Measurements from ENCODE around the gene TRIM33. TPM values are rescaled to one million over a fixed set of nuclear protein-coding genes. Genes with fewer than 3 reads are reported as not detected.
"Not testable (repeated sequence)": the region's sequence is repeated elsewhere in the genome, so short reads cannot be mapped to it uniquely, and the experiment has no call there.

TRIM33 gene
- total RNA-seq, 1 donor from 2014 or later, result 29.1 TPM

DNA sequence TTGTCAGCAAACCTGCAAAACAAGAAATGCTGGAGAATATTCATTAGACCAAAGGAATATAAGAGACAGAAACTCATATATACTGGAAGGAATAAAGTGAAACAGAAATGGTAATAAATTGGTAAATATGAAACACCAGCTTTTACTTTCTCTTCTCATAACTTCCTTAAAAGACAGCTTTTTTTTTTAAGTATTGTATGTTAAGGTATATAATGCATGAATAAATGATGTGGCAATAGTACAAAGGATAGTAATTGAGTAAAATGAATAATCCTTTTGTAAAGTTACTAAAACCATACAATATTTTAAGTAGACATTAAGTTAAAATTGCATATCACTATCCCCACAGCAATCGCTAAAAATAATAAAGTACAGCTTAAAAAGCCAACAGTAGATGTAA is 64.8 kb downstream of the TRIM33 start:
- Histone ChIP-seq H3K4me3 (ENCODE audit: low read depth, low read length) (no peak overlapping the region), H3K36me3 (ENCODE audit: control insufficient read depth, insufficient read depth, low read length) (no peaks in the 10 kb centered on the region), H3K27me3 (ENCODE audit: control insufficient read depth, insufficient read depth, low read length) (no peaks in the 10 kb centered on the region)
- no peak for DNase-seq (ENCODE audit: low read depth)
- TF ChIP-seq, protein P1, sequence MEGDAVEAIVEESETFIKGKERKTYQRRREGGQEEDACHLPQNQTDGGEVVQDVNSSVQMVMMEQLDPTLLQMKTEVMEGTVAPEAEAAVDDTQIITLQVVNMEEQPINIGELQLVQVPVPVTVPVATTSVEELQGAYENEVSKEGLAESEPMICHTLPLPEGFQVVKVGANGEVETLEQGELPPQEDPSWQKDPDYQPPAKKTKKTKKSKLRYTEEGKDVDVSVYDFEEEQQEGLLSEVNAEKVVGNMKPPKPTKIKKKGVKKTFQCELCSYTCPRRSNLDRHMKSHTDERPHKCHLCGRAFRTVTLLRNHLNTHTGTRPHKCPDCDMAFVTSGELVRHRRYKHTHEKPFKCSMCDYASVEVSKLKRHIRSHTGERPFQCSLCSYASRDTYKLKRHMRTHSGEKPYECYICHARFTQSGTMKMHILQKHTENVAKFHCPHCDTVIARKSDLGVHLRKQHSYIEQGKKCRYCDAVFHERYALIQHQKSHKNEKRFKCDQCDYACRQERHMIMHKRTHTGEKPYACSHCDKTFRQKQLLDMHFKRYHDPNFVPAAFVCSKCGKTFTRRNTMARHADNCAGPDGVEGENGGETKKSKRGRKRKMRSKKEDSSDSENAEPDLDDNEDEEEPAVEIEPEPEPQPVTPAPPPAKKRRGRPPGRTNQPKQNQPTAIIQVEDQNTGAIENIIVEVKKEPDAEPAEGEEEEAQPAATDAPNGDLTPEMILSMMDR (IDR thresholded peaks at IDR 0.05; ENCODE audit: insufficient read depth, low read length, poor library complexity, severe bottlenecking), result no peak

DNA sequence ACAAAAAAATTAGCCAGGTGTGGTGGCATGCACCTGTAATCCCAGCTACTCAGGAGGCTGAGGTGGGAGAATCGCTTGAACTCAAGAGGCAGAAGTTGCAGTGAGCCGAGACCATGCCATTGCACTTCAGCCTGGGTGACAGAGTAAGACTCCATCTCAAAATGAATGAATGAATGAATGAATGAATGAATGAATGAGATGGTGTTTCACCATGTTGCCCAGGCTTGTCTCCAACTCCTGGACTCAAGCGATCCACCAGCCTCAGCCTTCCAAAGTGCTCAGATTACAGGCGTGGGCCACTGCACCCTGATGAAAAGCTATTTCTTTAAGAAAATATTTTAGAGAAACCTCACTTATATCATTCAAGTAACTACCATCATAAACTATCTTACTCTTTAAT is 67.8 kb downstream of the TRIM33 start:
- not testable (repeated sequence) for H3K36me3 ChIP-seq (ENCODE audit: control insufficient read depth, insufficient read depth, low read length); DNase-seq (ENCODE audit: low read depth); H3K27me3 ChIP-seq (ENCODE audit: control insufficient read depth, insufficient read depth, low read length); H3K4me3 ChIP-seq (ENCODE audit: low read depth, low read length)

DNA sequence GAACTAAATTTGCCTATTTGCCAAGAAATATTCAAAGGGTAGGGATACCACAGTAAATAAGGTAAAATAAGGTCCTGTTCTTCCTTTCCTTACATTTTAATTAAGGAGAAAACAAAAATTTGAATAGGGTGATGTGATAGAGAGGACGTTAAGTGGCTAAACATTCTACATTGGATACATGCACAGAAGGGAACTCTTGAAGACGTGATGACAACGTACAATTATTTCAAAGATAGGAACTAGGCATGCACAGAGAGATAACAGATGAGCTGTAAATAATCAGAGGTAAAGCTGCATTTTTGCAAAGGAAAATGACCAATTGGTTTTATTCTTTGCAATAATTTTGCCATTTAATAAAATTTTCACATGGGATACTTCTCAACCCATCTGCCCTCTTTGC is 69.7 kb downstream of the TRIM33 start:
- TF ChIP-seq, protein P1 (IDR thresholded peaks at IDR 0.05; ENCODE audit: insufficient read depth, low read length, poor library complexity, severe bottlenecking), result no peak
- Histone ChIP-seq H3K27me3 (ENCODE audit: control insufficient read depth, insufficient read depth, low read length) (no peaks in the 10 kb centered on the region), H3K4me3 (ENCODE audit: low read depth, low read length) (no peak overlapping the region), H3K36me3 (ENCODE audit: control insufficient read depth, insufficient read depth, low read length) (no peaks in the 10 kb centered on the region)
- no peak for DNase-seq (ENCODE audit: low read depth)

DNA sequence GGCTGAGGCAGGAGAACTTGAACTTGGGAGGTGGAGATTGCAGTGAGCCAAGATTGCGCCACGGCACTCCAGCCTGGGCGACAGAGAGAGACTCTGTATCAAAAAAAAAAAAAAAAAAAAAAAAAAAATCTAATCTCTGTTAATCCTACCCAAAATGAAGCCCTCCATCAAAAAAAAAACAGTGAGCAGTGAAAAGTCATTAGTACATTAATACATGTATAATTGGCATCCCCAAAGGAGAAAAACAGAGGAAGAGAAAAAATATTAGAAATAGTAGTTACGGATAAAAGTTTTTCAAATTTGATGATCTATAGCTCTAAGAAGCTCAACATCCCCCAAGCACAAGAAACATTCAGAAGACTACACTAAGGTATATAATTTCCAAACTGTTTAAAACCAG is 71.6 kb downstream of the TRIM33 start:
- TF ChIP-seq, protein P1 (IDR thresholded peaks at IDR 0.05; ENCODE audit: insufficient read depth, low read length, poor library complexity, severe bottlenecking), result no peak
- Histone ChIP-seq H3K27me3 (ENCODE audit: control insufficient read depth, insufficient read depth, low read length) (no peaks in the 10 kb centered on the region), H3K36me3 (ENCODE audit: control insufficient read depth, insufficient read depth, low read length) (no peaks in the 10 kb centered on the region), H3K4me3 (ENCODE audit: low read depth, low read length) (no peak overlapping the region)
- no peak for DNase-seq (ENCODE audit: low read depth)

DNA sequence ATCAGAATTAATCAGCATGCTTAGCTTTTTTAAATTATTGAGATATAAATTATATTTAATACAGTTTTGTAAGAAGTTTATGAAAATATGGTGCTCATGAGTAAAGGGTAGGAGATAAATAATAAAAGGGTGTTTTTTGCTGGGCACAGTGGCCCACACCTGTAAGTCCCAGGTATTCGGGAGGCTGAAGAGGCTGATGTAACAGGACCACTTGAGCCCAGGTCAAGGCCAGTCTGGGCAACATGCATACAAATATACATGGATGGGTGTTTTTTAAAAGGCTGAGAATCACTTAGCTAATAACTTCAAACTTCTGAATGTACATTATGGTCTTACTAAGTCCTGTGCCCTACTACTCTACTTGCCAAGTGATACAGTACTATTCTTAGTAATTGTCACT is 73.2 kb downstream of the TRIM33 start:
- Histone ChIP-seq H3K4me3 (ENCODE audit: low read depth, low read length) (no peak overlapping the region), H3K36me3 (ENCODE audit: control insufficient read depth, insufficient read depth, low read length) (no peaks in the 10 kb centered on the region), H3K27me3 (ENCODE audit: control insufficient read depth, insufficient read depth, low read length) (no peaks in the 10 kb centered on the region)
- TF ChIP-seq, protein P1 (IDR thresholded peaks at IDR 0.05; ENCODE audit: insufficient read depth, low read length, poor library complexity, severe bottlenecking), result no peak
- DNase-seq (ENCODE audit: low read depth), result no peak

DNA sequence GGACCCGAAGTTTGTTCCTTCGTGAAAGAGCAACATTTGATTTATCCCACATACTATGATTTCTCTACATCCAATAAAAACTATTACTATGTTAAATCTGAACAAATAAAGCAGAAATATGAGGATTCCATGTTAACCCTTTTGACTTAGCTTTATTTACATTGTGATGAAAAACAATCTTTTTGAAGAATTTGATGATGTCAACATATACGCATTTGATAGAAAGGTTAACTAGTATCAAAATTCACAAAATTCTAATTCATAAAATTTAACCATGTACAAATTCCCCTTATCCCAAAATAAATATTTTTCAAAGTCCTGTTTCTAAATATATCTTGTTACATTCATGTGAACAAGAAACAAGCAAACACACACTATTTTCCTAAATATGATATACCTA is 74.2 kb downstream of the TRIM33 start:
- Histone ChIP-seq H3K4me3 (ENCODE audit: low read depth, low read length) (no peak overlapping the region), H3K36me3 (ENCODE audit: control insufficient read depth, insufficient read depth, low read length) (no peaks in the 10 kb centered on the region), H3K27me3 (ENCODE audit: control insufficient read depth, insufficient read depth, low read length) (no peaks in the 10 kb centered on the region)
- TF ChIP-seq, protein P1 (IDR thresholded peaks at IDR 0.05; ENCODE audit: insufficient read depth, low read length, poor library complexity, severe bottlenecking), result no peak
- DNase-seq (ENCODE audit: low read depth), result no peak
